Measurements from ENCODE around the gene FGFRL1. TPM values are rescaled to one million over a fixed set of nuclear protein-coding genes. Genes with fewer than 3 reads are reported as not detected.

Gene FGFRL1
- total RNA-seq, 1 experiment from 2014 or later: 26.1 TPM

DNA sequence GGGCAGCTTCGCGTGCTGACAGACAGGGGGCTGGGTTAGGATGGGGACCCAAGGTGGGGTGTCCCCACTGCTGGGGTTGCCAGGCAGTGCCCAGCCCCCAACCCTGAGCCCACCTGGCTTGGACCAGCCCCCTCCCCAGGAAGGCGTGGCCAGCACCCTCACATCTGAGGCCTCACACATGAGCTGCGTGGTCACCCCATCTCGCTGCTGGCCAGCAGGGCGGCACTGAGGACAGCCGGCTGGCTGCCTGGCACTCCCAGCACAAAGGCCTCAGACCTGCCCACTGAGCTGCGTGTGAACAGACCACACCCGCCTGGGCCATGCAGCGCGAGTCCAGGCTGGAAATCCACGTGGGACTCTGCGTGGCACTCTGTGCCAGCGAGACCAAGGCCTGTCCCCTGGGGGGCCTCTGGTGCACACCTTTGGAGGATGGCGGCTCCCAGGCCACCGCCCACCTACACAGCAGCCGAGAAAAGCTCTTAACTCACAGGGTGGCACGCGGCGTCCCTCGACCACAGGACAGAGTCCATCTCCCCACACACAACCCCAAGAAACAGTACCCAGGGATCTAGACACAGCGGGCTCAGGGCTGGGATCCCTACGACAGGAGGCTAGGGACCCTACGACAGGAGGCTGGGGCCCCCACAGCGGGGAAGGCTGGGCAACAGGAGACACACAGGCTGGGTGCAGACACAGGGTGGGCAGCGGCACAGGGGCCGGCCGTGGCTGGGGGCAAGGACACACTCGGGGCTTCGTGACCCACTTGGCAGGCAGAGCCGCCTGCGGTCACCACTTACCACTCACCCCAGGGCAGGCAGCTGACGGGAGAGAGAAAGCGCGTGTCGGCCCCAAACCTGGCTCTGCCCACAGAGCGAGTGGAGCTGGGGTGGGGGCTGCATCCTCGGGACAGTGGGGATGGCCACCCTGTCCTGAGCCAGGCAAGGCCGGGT, 47.9 kb upstream of the FGFRL1 start:
- no peak overlapping the region; the same call in 1 of the 2 replicates for H3K14ac ChIP-seq (ENCODE audit: insufficient read depth, low read length)
- no peak overlapping the region for H3K23ac ChIP-seq (ENCODE audit: insufficient read length, low read depth, low read length)
- H3K23me2 ChIP-seq (ENCODE audit: insufficient read length, low read depth, low read length, poor library complexity, severe bottlenecking): no peaks in the 10 kb centered on the region
- H3K56ac ChIP-seq (ENCODE audit: insufficient read length, low read depth, low read length): no peak overlapping the region
- H2AFZ ChIP-seq (ENCODE audit: low read length): no peak overlapping the region
- H4K20me1 ChIP-seq (ENCODE audit: control insufficient read depth, insufficient read depth, insufficient read length): no peaks in the 10 kb centered on the region
- H2BK5ac ChIP-seq (ENCODE audit: insufficient read length, low read length): no peak overlapping the region
- no peak overlapping the region for H3K4me3 Mint-ChIP-seq
- no peak overlapping the region for H4K91ac ChIP-seq (ENCODE audit: insufficient read length, low read depth, low read length)
- no peak for DNase-seq
- H3K27ac Mint-ChIP-seq: no peak overlapping the region
- no peaks in the 10 kb centered on the region for H3K79me1 ChIP-seq (ENCODE audit: insufficient read depth, low read depth, low read length, poor library complexity, severe bottlenecking)
- no peak overlapping the region for H2BK12ac ChIP-seq (ENCODE audit: insufficient read length, low read depth, low read length)
- no peak overlapping the region for H3K27ac ChIP-seq (ENCODE audit: insufficient read length, low read depth, low read length)
- no peaks in the 10 kb centered on the region for H3K27me3 Mint-ChIP-seq (ENCODE audit: low read depth)
- peaks cover 0 to 4% (median 0%) of the 10 kb centered on the region in 3 experiments; a peak in 1 of 7 replicates for H3K36me3 Mint-ChIP-seq (ENCODE audit: insufficient read depth in 1 of 3, low read depth in 3 of 3)
- H4K5ac ChIP-seq (ENCODE audit: insufficient read length, low read depth, low read length): no peak overlapping the region
- no peaks in the 10 kb centered on the region; the same call in 1 of the 2 replicates for H3K27me3 ChIP-seq (ENCODE audit: insufficient read depth, low read length)
- H2BK120ac ChIP-seq (ENCODE audit: low read depth, low read length, poor library complexity, severe bottlenecking): no peak overlapping the region
- no peak overlapping the region for H4K8ac ChIP-seq (replicated peaks; ENCODE audit: insufficient read length, low read depth, low read length)
- H3K4me1 Mint-ChIP-seq: no peaks in the 10 kb centered on the region
- no peak overlapping the region for H2BK20ac ChIP-seq (ENCODE audit: low read depth, low read length, poor library complexity, severe bottlenecking)
- H2BK15ac ChIP-seq (ENCODE audit: low read depth, low read length): no peak overlapping the region
- H3K9me3 Mint-ChIP-seq: no peaks in the 10 kb centered on the region
- no peaks in the 10 kb centered on the region for H3K4me1 ChIP-seq (ENCODE audit: insufficient read depth, low read length)
- H3K18ac ChIP-seq (ENCODE audit: insufficient read length, low read depth, low read length): no peak overlapping the region
- H3T11ph ChIP-seq (ENCODE audit: low read length): no peak overlapping the region
- no peaks in the 10 kb centered on the region for H3K9me3 ChIP-seq (ENCODE audit: control insufficient read depth, low read depth, low read length)
- no peak overlapping the region for H2AK5ac ChIP-seq (ENCODE audit: insufficient read length, low read length)
- H3K79me2 ChIP-seq (ENCODE audit: insufficient read depth, low read length): no peaks in the 10 kb centered on the region
- no peak overlapping the region for H3K4me2 ChIP-seq (ENCODE audit: insufficient read depth, insufficient read length, low read length)
- H3K4ac ChIP-seq (ENCODE audit: low read depth, low read length): no peak overlapping the region
- TF ChIP-seq, protein P1, sequence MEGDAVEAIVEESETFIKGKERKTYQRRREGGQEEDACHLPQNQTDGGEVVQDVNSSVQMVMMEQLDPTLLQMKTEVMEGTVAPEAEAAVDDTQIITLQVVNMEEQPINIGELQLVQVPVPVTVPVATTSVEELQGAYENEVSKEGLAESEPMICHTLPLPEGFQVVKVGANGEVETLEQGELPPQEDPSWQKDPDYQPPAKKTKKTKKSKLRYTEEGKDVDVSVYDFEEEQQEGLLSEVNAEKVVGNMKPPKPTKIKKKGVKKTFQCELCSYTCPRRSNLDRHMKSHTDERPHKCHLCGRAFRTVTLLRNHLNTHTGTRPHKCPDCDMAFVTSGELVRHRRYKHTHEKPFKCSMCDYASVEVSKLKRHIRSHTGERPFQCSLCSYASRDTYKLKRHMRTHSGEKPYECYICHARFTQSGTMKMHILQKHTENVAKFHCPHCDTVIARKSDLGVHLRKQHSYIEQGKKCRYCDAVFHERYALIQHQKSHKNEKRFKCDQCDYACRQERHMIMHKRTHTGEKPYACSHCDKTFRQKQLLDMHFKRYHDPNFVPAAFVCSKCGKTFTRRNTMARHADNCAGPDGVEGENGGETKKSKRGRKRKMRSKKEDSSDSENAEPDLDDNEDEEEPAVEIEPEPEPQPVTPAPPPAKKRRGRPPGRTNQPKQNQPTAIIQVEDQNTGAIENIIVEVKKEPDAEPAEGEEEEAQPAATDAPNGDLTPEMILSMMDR (conservative IDR thresholded peaks at IDR 0.05): no peak
- whole genome bisulfite sequencing (ENCODE audit: extremely low coverage, insufficient read length, low lambda C conversion rate): no CpG with 5 or more reads among the region's 39 CpGs
- no peak overlapping the region for H3K9ac ChIP-seq (ENCODE audit: extremely low read depth, insufficient read length, low read length)

Measured in H9 (cell line).